Inflammatory macrophage treated with lipopolysaccharide for 1 hour (primary cell): ENCODE measurements around the gene MCL1.
A peak's percentile ranks its signal among the peaks of the same experiment; 100 is the strongest.
"Not testable (repeated sequence)": the region's sequence is repeated elsewhere in the genome, so short reads cannot be mapped to it uniquely, and the experiment has no call there.

Source experiments
- DNase-seq, 2 donors: peaks; one replicate each; pipeline ENCODE4 v3.0.0-alpha.2; 2020 to 2022

MCL1 gene

GRCh38 chr1:150579110-150579944, at the start of gene MCL1:
TSS of gene MCL1 (minus strand) at chr1:150579610. CDS start at chr1:150579530, 80 bp downstream.
- DNase-seq, result peak; percentile 95 to 97

- no peak for DNase-seq
Observed at GRCh38 chr1:150628766-150629114, 49.3 kb upstream of the MCL1 start.

GRCh38 chr1:150627826-150628410, 48.5 kb upstream of the MCL1 start:
- DNase-seq, result peak in 1 of 2 donors; percentile 13

GRCh38 chr1:150626150-150626549, 46.7 kb upstream of the MCL1 start:
- DNase-seq, result peak in 1 of 2 donors; percentile 28

- DNase-seq, result peak; percentile 64 to 79
Observed at GRCh38 chr1:150624546-150624945, 45.1 kb upstream of the MCL1 start.

- not testable (repeated sequence) for DNase-seq
Observed at GRCh38 chr1:150624134-150624533, 44.7 kb upstream of the MCL1 start.

- peak in 1 of 2 donors; percentile 40 for DNase-seq
Observed at GRCh38 chr1:150622303-150622975, 43.0 kb upstream of the MCL1 start.

GRCh38 chr1:150621497-150622302, 42.3 kb upstream of the MCL1 start:
- DNase-seq, result peak; percentile 66 to 76

GRCh38 chr1:150620919-150621318, 41.5 kb upstream of the MCL1 start:
- DNase-seq, result no peak

GRCh38 chr1:150619576-150620509, 40.4 kb upstream of the MCL1 start:
- DNase-seq, result peak; percentile 71 to 88

GRCh38 chr1:150615346-150616201, 36.2 kb upstream of the MCL1 start:
- DNase-seq, result no peak

GRCh38 chr1:150613061-150613920, 33.9 kb upstream of the MCL1 start:
- peak; percentile 93 to 99 for DNase-seq

- no peak for DNase-seq
Observed at GRCh38 chr1:150612014-150612345, 32.6 kb upstream of the MCL1 start.

GRCh38 chr1:150610576-150610975, 31.2 kb upstream of the MCL1 start:
- no peak for DNase-seq

- DNase-seq, result no peak
Observed at GRCh38 chr1:150609732-150610131, 30.3 kb upstream of the MCL1 start.

- no peak for DNase-seq
Observed at GRCh38 chr1:150606463-150607142, 27.2 kb upstream of the MCL1 start.

- not testable (repeated sequence) for DNase-seq
Observed at GRCh38 chr1:150605451-150605731, 26.0 kb upstream of the MCL1 start.

- DNase-seq, result no peak
Observed at GRCh38 chr1:150604226-150604588, 24.8 kb upstream of the MCL1 start.

- DNase-seq, result no peak
Observed at GRCh38 chr1:150603711-150604110, 24.3 kb upstream of the MCL1 start.

- not testable (repeated sequence) for DNase-seq
Observed at GRCh38 chr1:150602372-150602771, 23.0 kb upstream of the MCL1 start.
